Neural cell (in vitro differentiated cells): Measurements from ENCODE around the gene CEMIP2. TPM values are rescaled to one million over a fixed set of nuclear protein-coding genes. Genes with fewer than 3 reads are reported as not detected.

Source experiments
- H2AFZ ChIP-seq: fragments of 200-600, 300-800 bp; sonication (generic), shearing (Covaris generic); 2 replicates; pipeline ENCODE4 v1.6.0; 2014; ENCODE audit warnings: low read depth, mild to moderate bottlenecking, antibody characterized with exemption, low read length, moderate library complexity
- H3F3A ChIP-seq: fragments of 200-600 bp; shearing (Covaris generic); 2 replicates; pipeline ENCODE4 v1.6.1; 2016; ENCODE audit warnings: mild to moderate bottlenecking, moderate library complexity, mixed read lengths, antibody characterized with exemption, low read length; ENCODE audit not compliant: insufficient read depth, poor library complexity, severe bottlenecking
- H3K27ac ChIP-seq: fragments of 200-600, 300-800 bp; sonication (generic), shearing (Covaris generic); 2 replicates; pipeline ENCODE4 v1.5.1; 2014; ENCODE audit warnings: mild to moderate bottlenecking, low read length, moderate library complexity
- H3K27me3 ChIP-seq: fragments of 300-800, 200-600 bp; sonication (generic), shearing (Covaris generic); 2 replicates; pipeline ENCODE4 v1.6.0; 2014; ENCODE audit warnings: mild to moderate bottlenecking, low read depth, low read length, moderate library complexity; ENCODE audit not compliant: insufficient read depth
- H3K36me3 ChIP-seq: fragments of 300-800, 200-600 bp; sonication (generic), shearing (Covaris generic); 2 replicates; pipeline ENCODE4 v1.5.1; 2014; ENCODE audit warnings: mild to moderate bottlenecking, antibody characterized with exemption, low read length, moderate library complexity; ENCODE audit not compliant: insufficient read depth
- H3K4me2 ChIP-seq: fragments of 300-800, 200-600 bp; sonication (generic), shearing (Covaris generic); 2 replicates; pipeline ENCODE4 v1.6.0; 2014; ENCODE audit warnings: mild to moderate bottlenecking, low read length
- H3K4me3 ChIP-seq: fragments of 300-800, 200-600 bp; sonication (generic), shearing (Covaris generic); 2 replicates; pipeline ENCODE4 v1.5.1; 2014; ENCODE audit warnings: mild to moderate bottlenecking, low read length, moderate library complexity
- H3K79me2 ChIP-seq: fragments of 200-600 bp; shearing (Covaris generic); replicated peaks from 2 replicates; pipeline ENCODE4 v1.6.0; 2014; ENCODE audit warnings: mild to moderate bottlenecking, low read length, moderate library complexity; ENCODE audit not compliant: insufficient read depth
- H3K9ac ChIP-seq: fragments of 300-800, 200-600 bp; sonication (generic), shearing (Covaris generic); 2 replicates; pipeline ENCODE4 v1.6.1; 2016; ENCODE audit warnings: mild to moderate bottlenecking, low read length, mixed read lengths
- H3K9me2 ChIP-seq: fragments of 200-600 bp; shearing (Covaris generic); 2 replicates; pipeline ENCODE4 v1.6.1; 2016; ENCODE audit warnings: mild to moderate bottlenecking, low read length, mixed read lengths; ENCODE audit not compliant: insufficient read depth
- H3K9me3 ChIP-seq: fragments of 200-600, 300-800 bp; sonication (generic), shearing (Covaris generic); 2 replicates; pipeline ENCODE4 v1.6.1; 2016; ENCODE audit warnings: mild to moderate bottlenecking, mixed run types, low read length, moderate library complexity, mixed read lengths
- H4K20me1 ChIP-seq: fragments of 200-600 bp; shearing (Covaris generic); 2 replicates; pipeline ENCODE4 v1.6.1; 2016; ENCODE audit warnings: mild to moderate bottlenecking, mixed run types; ENCODE audit not compliant: insufficient read depth
- EP300 ChIP-seq: fragments of 450-650 bp; conservative IDR thresholded peaks from 2 replicates; pipeline ENCODE4 v1.6.1; 2014; ENCODE audit warnings: antibody characterized with exemption, mild to moderate bottlenecking, moderate library complexity; ENCODE audit not compliant: poor library complexity, severe bottlenecking
- EZH2 ChIP-seq: fragments of 200-600, 300-800 bp; shearing (Covaris generic), sonication (generic); IDR thresholded peaks from 2 replicates; pipeline ENCODE4 v1.6.1; 2014; ENCODE audit warnings: antibody characterized with exemption, low read length, borderline replicate concordance, mild to moderate bottlenecking; ENCODE audit not compliant: insufficient read depth, poor library complexity, severe bottlenecking
- MXI1 ChIP-seq: fragments of 450-650 bp; conservative IDR thresholded peaks from 2 replicates; pipeline ENCODE4 v1.6.1; 2014; ENCODE audit warnings: antibody characterized with exemption, mild to moderate bottlenecking; ENCODE audit not compliant: poor library complexity, severe bottlenecking
- POLR2AphosphoS5 ChIP-seq: IDR thresholded peaks from 2 replicates; pipeline ENCODE4 v1.6.1; 2012
- RAD21 ChIP-seq: fragments of 450-650 bp; conservative IDR thresholded peaks from 2 replicates; pipeline ENCODE4 v1.6.1; 2014; ENCODE audit warnings: antibody characterized with exemption, mild to moderate bottlenecking, moderate library complexity
- SMC3 ChIP-seq: fragments of 450-650 bp; conservative IDR thresholded peaks from 2 replicates; pipeline ENCODE4 v1.6.1; 2014; ENCODE audit warnings: antibody characterized with exemption, mild to moderate bottlenecking, moderate library complexity; ENCODE audit not compliant: poor library complexity
- TAF1 ChIP-seq: IDR thresholded peaks from 2 replicates; pipeline ENCODE4 v1.6.1; 2012; ENCODE audit warnings: low read depth
- polyA plus RNA-seq: library from polyadenylated mRNA; depleted of rRNA; stranded (reverse); fragments of >200 nt; gene quantifications from 2 replicates; pipeline ENCODE4 v1.2.3, GENCODE V29; 2014
- TF ChIP-seq, protein P1 (sequence below): fragments of 450-650 bp; IDR thresholded peaks from 2 replicates; pipeline ENCODE4 v1.5.1; 2014; ENCODE audit warnings: antibody characterized with exemption, mild to moderate bottlenecking, moderate library complexity; ENCODE audit not compliant: poor library complexity, severe bottlenecking
- TF ChIP-seq, protein P2 (sequence below): IDR thresholded peaks from 2 replicates; pipeline ENCODE4 v1.6.1; 2012; ENCODE audit warnings: borderline replicate concordance

The CEMIP2 gene
- polyA plus RNA-seq, 1 donor from 2014 or later: 11.3 TPM

- Histone ChIP-seq H3K27ac (no peak overlapping the region), H3K9me3 (no peaks in the 10 kb centered on the region), H3K9ac (no peak overlapping the region), H3K4me3 (no peak overlapping the region), H3K27me3 (no peaks in the 10 kb centered on the region), H2AFZ (no peak overlapping the region), H3K36me3 (no peaks in the 10 kb centered on the region), H3K4me2 (no peak overlapping the region), H3K9me2 (no peaks in the 10 kb centered on the region), H4K20me1 (no peaks in the 10 kb centered on the region), H3K79me2 (no peaks in the 10 kb centered on the region), H3F3A (no peaks in the 10 kb centered on the region)
- TF ChIP-seq RAD21 (no peak), EZH2 (no peak), TAF1 (no peak), MXI1 (no peak), EP300 (no peak), POLR2AphosphoS5 (no peak), SMC3 (no peak)
- TF ChIP-seq, protein P1, sequence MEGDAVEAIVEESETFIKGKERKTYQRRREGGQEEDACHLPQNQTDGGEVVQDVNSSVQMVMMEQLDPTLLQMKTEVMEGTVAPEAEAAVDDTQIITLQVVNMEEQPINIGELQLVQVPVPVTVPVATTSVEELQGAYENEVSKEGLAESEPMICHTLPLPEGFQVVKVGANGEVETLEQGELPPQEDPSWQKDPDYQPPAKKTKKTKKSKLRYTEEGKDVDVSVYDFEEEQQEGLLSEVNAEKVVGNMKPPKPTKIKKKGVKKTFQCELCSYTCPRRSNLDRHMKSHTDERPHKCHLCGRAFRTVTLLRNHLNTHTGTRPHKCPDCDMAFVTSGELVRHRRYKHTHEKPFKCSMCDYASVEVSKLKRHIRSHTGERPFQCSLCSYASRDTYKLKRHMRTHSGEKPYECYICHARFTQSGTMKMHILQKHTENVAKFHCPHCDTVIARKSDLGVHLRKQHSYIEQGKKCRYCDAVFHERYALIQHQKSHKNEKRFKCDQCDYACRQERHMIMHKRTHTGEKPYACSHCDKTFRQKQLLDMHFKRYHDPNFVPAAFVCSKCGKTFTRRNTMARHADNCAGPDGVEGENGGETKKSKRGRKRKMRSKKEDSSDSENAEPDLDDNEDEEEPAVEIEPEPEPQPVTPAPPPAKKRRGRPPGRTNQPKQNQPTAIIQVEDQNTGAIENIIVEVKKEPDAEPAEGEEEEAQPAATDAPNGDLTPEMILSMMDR: no peak
- TF ChIP-seq, protein P2, sequence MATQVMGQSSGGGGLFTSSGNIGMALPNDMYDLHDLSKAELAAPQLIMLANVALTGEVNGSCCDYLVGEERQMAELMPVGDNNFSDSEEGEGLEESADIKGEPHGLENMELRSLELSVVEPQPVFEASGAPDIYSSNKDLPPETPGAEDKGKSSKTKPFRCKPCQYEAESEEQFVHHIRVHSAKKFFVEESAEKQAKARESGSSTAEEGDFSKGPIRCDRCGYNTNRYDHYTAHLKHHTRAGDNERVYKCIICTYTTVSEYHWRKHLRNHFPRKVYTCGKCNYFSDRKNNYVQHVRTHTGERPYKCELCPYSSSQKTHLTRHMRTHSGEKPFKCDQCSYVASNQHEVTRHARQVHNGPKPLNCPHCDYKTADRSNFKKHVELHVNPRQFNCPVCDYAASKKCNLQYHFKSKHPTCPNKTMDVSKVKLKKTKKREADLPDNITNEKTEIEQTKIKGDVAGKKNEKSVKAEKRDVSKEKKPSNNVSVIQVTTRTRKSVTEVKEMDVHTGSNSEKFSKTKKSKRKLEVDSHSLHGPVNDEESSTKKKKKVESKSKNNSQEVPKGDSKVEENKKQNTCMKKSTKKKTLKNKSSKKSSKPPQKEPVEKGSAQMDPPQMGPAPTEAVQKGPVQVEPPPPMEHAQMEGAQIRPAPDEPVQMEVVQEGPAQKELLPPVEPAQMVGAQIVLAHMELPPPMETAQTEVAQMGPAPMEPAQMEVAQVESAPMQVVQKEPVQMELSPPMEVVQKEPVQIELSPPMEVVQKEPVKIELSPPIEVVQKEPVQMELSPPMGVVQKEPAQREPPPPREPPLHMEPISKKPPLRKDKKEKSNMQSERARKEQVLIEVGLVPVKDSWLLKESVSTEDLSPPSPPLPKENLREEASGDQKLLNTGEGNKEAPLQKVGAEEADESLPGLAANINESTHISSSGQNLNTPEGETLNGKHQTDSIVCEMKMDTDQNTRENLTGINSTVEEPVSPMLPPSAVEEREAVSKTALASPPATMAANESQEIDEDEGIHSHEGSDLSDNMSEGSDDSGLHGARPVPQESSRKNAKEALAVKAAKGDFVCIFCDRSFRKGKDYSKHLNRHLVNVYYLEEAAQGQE: no peak
Measured at GRCh38 chr9:71780953-71781352, 12.6 kb upstream of the CEMIP2 start.

GRCh38 chr9:71778085-71778484 is 9.8 kb upstream of the CEMIP2 start:
- no peaks in the 10 kb centered on the region for H4K20me1 ChIP-seq
- H3K27ac ChIP-seq: no peak overlapping the region
- H3K36me3 ChIP-seq: no peaks in the 10 kb centered on the region
- H3K9ac ChIP-seq: no peak overlapping the region
- H2AFZ ChIP-seq: no peak overlapping the region
- H3K9me3 ChIP-seq: no peaks in the 10 kb centered on the region
- no peaks in the 10 kb centered on the region for H3K79me2 ChIP-seq
- H3K4me2 ChIP-seq: no peak overlapping the region
- no peaks in the 10 kb centered on the region for H3K9me2 ChIP-seq
- no peaks in the 10 kb centered on the region for H3K27me3 ChIP-seq
- no peaks in the 10 kb centered on the region for H3F3A ChIP-seq
- TF ChIP-seq SMC3 (no peak), RAD21 (no peak), EZH2 (no peak), POLR2AphosphoS5 (no peak), MXI1 (no peak), EP300 (no peak), TAF1 (no peak)
- TF ChIP-seq, protein P2: no peak
- TF ChIP-seq, protein P1: no peak
- H3K4me3 ChIP-seq: no peak overlapping the region
